H1 (cell line): Measurements from ENCODE around the gene GLI1. TPM values are rescaled to one million over a fixed set of nuclear protein-coding genes. Genes with fewer than 3 reads are reported as not detected.

Experiments used
- CTCF ChIA-PET: fragments of 300-600 bp; sonication (Branson Sonifier 250); formaldehyde crosslinking; loops from one replicate; lab custom pipeline; 2021; ENCODE audit not compliant: partially characterized antibody; lab: Charles Lee
- POLR2A ChIA-PET: fragments of 300-600 bp; sonication (Branson Sonifier 250); formaldehyde crosslinking; loops from one replicate; lab custom pipeline; 2021; ENCODE audit warnings: inconsistent platforms; ENCODE audit not compliant: partially characterized antibody; lab: Charles Lee
- DNase-seq, 2 experiments: peaks; one replicate each; pipeline versions ENCODE4 v3.0.0 to v3.0.0-alpha.2; 2010 to 2022; ENCODE audit warnings: low spot score in 2 of 2, low read depth in 1 of 2, mixed read lengths in 1 of 2
- FAIRE-seq: peaks from 2 replicates; lab custom pipeline; 2011; peaks lifted over from hg19 to GRCh38; lab: Jason Lieb, UNC
- H2AFZ ChIP-seq: 2 replicates; pipeline ENCODE4 v1.8.1; 2012; ENCODE audit warnings: low read length, inconsistent platforms
- H2AK5ac ChIP-seq: 2 replicates; pipeline ENCODE4 v1.6.1; 2013; ENCODE audit warnings: low read depth, low read length
- H2BK120ac ChIP-seq: replicated peaks from 2 replicates; pipeline ENCODE3; 2013; ENCODE audit warnings: low read depth, low read length, inconsistent platforms
- H2BK12ac ChIP-seq: 2 replicates; pipeline ENCODE4 v1.6.1; 2013; ENCODE audit warnings: low read depth, low read length
- H2BK15ac ChIP-seq: 2 replicates; pipeline ENCODE4 v1.6.1; 2013; ENCODE audit warnings: low read length
- H2BK20ac ChIP-seq: 2 replicates; pipeline ENCODE4 v1.6.1; 2013; ENCODE audit warnings: low read length
- H2BK5ac ChIP-seq: 2 replicates; pipeline ENCODE4 v1.6.1; 2013; ENCODE audit warnings: low read depth, low read length
- H3K14ac ChIP-seq: 2 replicates; pipeline ENCODE4 v1.6.1; 2013; ENCODE audit warnings: inconsistent platforms; ENCODE audit not compliant: insufficient read length
- H3K18ac ChIP-seq: 2 replicates; pipeline ENCODE4 v1.6.1; 2013; ENCODE audit warnings: low read length; ENCODE audit errors: extremely low read depth
- H3K23ac ChIP-seq: 2 replicates; pipeline ENCODE4 v1.6.1; 2013; ENCODE audit warnings: inconsistent platforms; ENCODE audit not compliant: insufficient read length
- H3K23me2 ChIP-seq: 2 replicates; pipeline ENCODE4 v1.6.1; 2013; ENCODE audit warnings: low read depth, low read length
- H3K27ac ChIP-seq: 2 replicates; pipeline ENCODE4 v1.6.1; 2011; ENCODE audit warnings: low read depth, low read length, inconsistent platforms
- H3K27me3 ChIP-seq, 4 experiments: replicated peaks in 1 of 4; 1 replicate in 1 of 4; 2 replicates in 3 of 4; pipeline versions ENCODE4 v1.6.1 to v1.8.1; 2011 to 2013; ENCODE audit warnings: low read length in 3 of 4, mild to moderate bottlenecking in 3 of 4, inconsistent platforms in 2 of 4, mixed read lengths in 2 of 4, moderate library complexity in 1 of 4; ENCODE audit not compliant: control insufficient read depth in 3 of 4, insufficient read depth in 3 of 4; ENCODE audit errors: extremely low read depth in 1 of 4
- H3K36me3 ChIP-seq, 4 experiments: 2 replicates each; pipeline versions ENCODE4 v1.6.1 to v1.8.1; 2011 to 2013; ENCODE audit warnings: mild to moderate bottlenecking in 4 of 4, low read length in 3 of 4, moderate library complexity in 2 of 4, control low read depth in 1 of 4, inconsistent platforms in 1 of 4; ENCODE audit not compliant: insufficient read depth in 4 of 4, control insufficient read depth in 2 of 4
- H3K4ac ChIP-seq: replicated peaks from 2 replicates; pipeline ENCODE3; 2013; ENCODE audit warnings: low read length, low read depth, mixed read lengths, inconsistent platforms; ENCODE audit not compliant: insufficient read length
- H3K4me1 ChIP-seq, 4 experiments: replicated peaks in 1 of 4; 1 replicate in 1 of 4; 2 replicates in 3 of 4; pipeline versions ENCODE4 v1.6.1 to v1.8.1; 2011 to 2013; ENCODE audit warnings: low read length in 3 of 4, inconsistent platforms in 2 of 4, mixed read lengths in 1 of 4; ENCODE audit not compliant: insufficient read depth in 4 of 4, control insufficient read depth in 3 of 4
- H3K4me2 ChIP-seq, 2 experiments: 2 replicates each; pipeline versions ENCODE4 v1.6.1 to v1.8.1; 2011 to 2013; ENCODE audit warnings: low read depth in 2 of 2, low read length in 2 of 2, control low read depth in 1 of 2, inconsistent platforms in 1 of 2, mild to moderate bottlenecking in 1 of 2; ENCODE audit not compliant: insufficient read depth in 1 of 2
- H3K4me3 ChIP-seq, 4 experiments: fragments of 200-600, 300-600 bp in 1 of 4; sonication (generic), shearing (Covaris generic), sonication (Bioruptor Twin) in 1 of 4; 2 replicates each; pipeline versions ENCODE4 v1.5.1 to v1.8.1; 2011 to 2016; ENCODE audit warnings: low read length in 4 of 4, low read depth in 3 of 4, control low read depth in 2 of 4, inconsistent platforms in 2 of 4, mild to moderate bottlenecking in 2 of 4, mixed read lengths in 1 of 4, moderate library complexity in 1 of 4; ENCODE audit not compliant: insufficient read depth in 2 of 4; ENCODE audit errors: extremely low read depth in 1 of 4
- H3K56ac ChIP-seq: replicated peaks from 2 replicates; pipeline ENCODE3; 2013; ENCODE audit warnings: low read depth, mild to moderate bottlenecking, mixed read lengths, low read length, inconsistent platforms; ENCODE audit not compliant: insufficient read length
- H3K79me1 ChIP-seq: 2 replicates; pipeline ENCODE4 v1.6.1; 2013; ENCODE audit warnings: low read depth, low read length, control low read depth
- H3K79me2 ChIP-seq, 2 experiments: 2 replicates each; pipeline versions ENCODE4 v1.6.1 to v1.8.1; 2012 to 2013; ENCODE audit warnings: low read length in 2 of 2, mild to moderate bottlenecking in 2 of 2, inconsistent platforms in 1 of 2; ENCODE audit not compliant: insufficient read depth in 2 of 2, control insufficient read depth in 1 of 2
- H3K9ac ChIP-seq, 4 experiments: replicated peaks in 1 of 4; 1 replicate in 1 of 4; 2 replicates in 3 of 4; pipeline versions ENCODE4 v1.6.1 to v1.8.1; 2011 to 2013; ENCODE audit warnings: low read depth in 3 of 4, low read length in 3 of 4, control low read depth in 2 of 4, mild to moderate bottlenecking in 2 of 4, moderate library complexity in 2 of 4, inconsistent platforms in 1 of 4; ENCODE audit errors: extremely low read depth in 1 of 4
- H3K9me3 ChIP-seq, 2 experiments: 2 replicates each; pipeline versions ENCODE4 v1.6.1 to v1.8.1; 2012 to 2013; ENCODE audit warnings: mild to moderate bottlenecking in 2 of 2, moderate library complexity in 2 of 2, control low read depth in 1 of 2, inconsistent platforms in 1 of 2, low read depth in 1 of 2, low read length in 1 of 2, mixed read lengths in 1 of 2; ENCODE audit not compliant: insufficient read depth in 2 of 2
- H4K20me1 ChIP-seq, 2 experiments: replicated peaks in 1 of 2; 2 replicates each; pipeline versions ENCODE3 to v1.8.1; 2011 to 2013; ENCODE audit warnings: inconsistent platforms in 2 of 2, low read length in 2 of 2, mild to moderate bottlenecking in 1 of 2; ENCODE audit not compliant: insufficient read depth in 2 of 2, control insufficient read depth in 1 of 2
- H4K5ac ChIP-seq: 2 replicates; pipeline ENCODE4 v1.6.1; 2013; ENCODE audit warnings: low read length, low read depth, mixed read lengths, inconsistent platforms; ENCODE audit not compliant: insufficient read length
- H4K8ac ChIP-seq: 2 replicates; pipeline ENCODE4 v1.8.0; 2013; ENCODE audit warnings: mild to moderate bottlenecking, moderate library complexity, low read length, inconsistent platforms; ENCODE audit not compliant: insufficient read depth; ENCODE audit errors: extremely low read depth
- H4K91ac ChIP-seq: replicated peaks from 2 replicates; pipeline ENCODE3; 2013; ENCODE audit warnings: low read length, mixed read lengths, inconsistent platforms; ENCODE audit not compliant: insufficient read length
- ASH2L ChIP-seq: fragments of 200-600, 300-600 bp; sonication (generic); IDR thresholded peaks from one replicate; pipeline ENCODE4 v1.7.1; 2017; ENCODE audit warnings: low read length
- BRCA1 ChIP-seq: IDR thresholded peaks from 2 replicates; pipeline ENCODE4 v1.6.1; 2012; ENCODE audit warnings: low read depth, low read length, improper control_type of control experiment
- USF2 ChIP-seq: IDR thresholded peaks from 2 replicates; pipeline ENCODE4 v1.6.1; 2011; ENCODE audit warnings: low read length, improper control_type of control experiment
- WGBS, 2 experiments: shearing (Covaris generic) in 1 of 2; methylation state at CpG; one replicate each; pipeline versions ENCODE4 v1.1.6 to v1.1.7; 2013 to 2015; ENCODE audit warnings: low lambda C conversion rate in 2 of 2, mixed read lengths in 2 of 2, inconsistent platforms in 1 of 2, low coverage in 1 of 2, missing lambda C conversion rate in 1 of 2; ENCODE audit not compliant: insufficient replicate concordance in 2 of 2, insufficient coverage in 1 of 2, insufficient read length in 1 of 2; ENCODE audit errors: extremely low coverage in 1 of 2, missing lambda C conversion rate in 1 of 2; 5-methylcytosine and 5-hydroxymethylcytosine counted together
- polyA plus RNA-seq, 7 experiments: library from polyadenylated mRNA; depleted of rRNA in 3 of 7; stranded (reverse) in 5 of 7; unstranded in 2 of 7; fragments of >200 nt in 5 of 7; fragments of 200-250 nt in 2 of 7; gene quantifications; 1 replicate in 5 of 7; 2 replicates in 1 of 7; 4 replicates in 1 of 7; pipeline versions ENCODE4 v1.2.1 to v1.2.3, GENCODE V29; 2011 to 2013; ENCODE audit warnings: missing spikeins in 2 of 7, mixed read lengths in 2 of 7
- total RNA-seq: library from RNA; stranded (reverse); fragmentation: NEBNext Ultra II Directional; extraction: Animal tissue kit (Norgen Biotek cat#: 25700); gene quantifications from 2 replicates; pipeline ENCODE4 v1.2.1, GENCODE V29; 2021

Gene GLI1
- total and polyA plus RNA-seq, 2 of the 8 experiments (the other 6 are each of a cell fraction or from before 2014, with no cell fraction given) = 23.5 to 25.3 TPM

DNA sequence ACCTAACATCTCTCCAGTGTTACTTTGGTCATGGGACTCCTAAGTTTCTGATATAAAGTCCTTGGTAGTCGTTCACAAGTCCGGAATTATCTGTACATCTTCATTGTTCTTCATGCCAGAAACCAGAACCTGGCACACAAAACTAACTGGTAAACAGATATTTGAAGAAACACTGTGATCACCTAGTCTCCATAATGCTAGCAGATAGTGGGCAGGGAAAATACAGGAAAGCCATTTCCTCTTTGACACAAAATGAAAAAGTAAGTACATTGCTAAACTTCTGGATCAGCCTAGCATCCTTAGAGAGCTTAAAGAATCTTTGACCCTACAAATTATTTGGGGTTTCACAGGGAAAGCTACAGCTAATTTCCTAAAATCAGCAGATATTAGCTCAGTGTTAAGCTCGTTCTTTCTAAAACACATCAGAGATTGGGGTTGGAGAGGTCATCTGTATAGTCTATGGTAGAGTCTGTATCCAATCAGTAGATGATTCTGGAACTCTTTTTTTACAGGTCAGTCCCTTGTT is 55.9 kb downstream of the GLI1 start:
- Histone ChIP-seq H3K9me3 (no peaks in the 10 kb centered on the region), H3K4ac (no peak overlapping the region), H3K79me1 (no peaks in the 10 kb centered on the region), H3K56ac (no peak overlapping the region), H4K8ac (no peak overlapping the region), H3K27ac (no peak overlapping the region), H2BK15ac (no peak overlapping the region), H3K4me1 (peaks cover 0 to 6% (median 4%) of the 10 kb centered on the region in 4 experiments; a peak in 3 of 7 replicates), H3K9ac (no peak overlapping the region), H2BK20ac (no peak overlapping the region), H2AFZ (no peak overlapping the region), H2BK5ac (no peak overlapping the region), H4K91ac (no peak overlapping the region), H4K20me1 (peaks cover 7 to 18% of the 10 kb centered on the region in 2 experiments), H2AK5ac (no peak overlapping the region), H3K23me2 (peaks cover 8% of the 10 kb centered on the region), H3K18ac (no peak overlapping the region), H3K79me2 (peaks cover 0 to 20% of the 10 kb centered on the region in 2 experiments; a peak in 2 of 4 replicates), H3K27me3 (no peaks in the 10 kb centered on the region), H2BK120ac (no peak overlapping the region), H3K14ac (no peak overlapping the region), H2BK12ac (no peak overlapping the region), H4K5ac (no peak overlapping the region), H3K4me3 (no peak overlapping the region), H3K4me2 (no peak overlapping the region), H3K23ac (no peak overlapping the region), H3K36me3 (peaks cover 52 to 84% (median 68%) of the 10 kb centered on the region in 4 experiments)
- FAIRE-seq (no peak), DNase-seq (no peak)
- no peak for TF ChIP-seq USF2
- no peak for TF ChIP-seq ASH2L
- no peak for TF ChIP-seq BRCA1
- WGBS, 2 experiments = 91% methylated on average over 3 of the region's 3 CpGs; no CpG with 5 or more reads in 1 of the 2 experiments
- CTCF ChIA-PET = interaction anchor here (0.6 to 1.2 kb wide), 4 partner anchors 12 to 251 kb away, joined by 3 to 4 read pairs (median 4); no protein-coding TSS in a partner anchor
- POLR2A ChIA-PET = interaction anchor here (0.9 to 6.0 kb wide), 8 partner anchors 8 to 65 kb away, joined by 3 to 41 read pairs (median 4); partner anchors contain the start of gene MBD6
